Stimulated activated CD4-positive, alpha-beta T cell treated with anti-CD3 and anti-CD28 coated beads, Interleukin-15, amount 100 ng/mL, for 24 hours (primary cell): ENCODE measurements around the gene ERICH6B.

Experiments
- DNase-seq: peaks from one replicate; pipeline ENCODE4 v3.0.0-alpha.2; 2020

ERICH6B gene

DNA sequence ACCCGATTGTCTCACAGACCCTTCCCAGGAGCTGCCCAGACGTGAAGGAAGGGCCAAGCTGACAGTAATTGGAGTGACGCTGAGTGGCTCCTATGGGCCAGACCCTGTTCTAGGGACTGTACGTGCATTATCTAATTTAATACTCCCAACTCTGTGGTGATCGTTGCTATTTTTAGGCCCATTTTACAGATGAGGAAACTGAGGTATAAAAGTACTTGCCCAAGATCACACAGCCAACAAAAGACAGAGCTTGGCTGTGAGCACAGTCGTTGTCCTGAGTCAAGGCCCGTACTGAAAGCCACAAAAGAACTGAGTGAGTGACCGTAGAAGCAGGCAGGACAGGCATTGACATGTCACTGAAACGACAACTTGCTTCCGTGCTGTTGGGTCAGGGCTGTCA is 74.7 kb downstream of the ERICH6B start:
- DNase-seq: no peak

DNA sequence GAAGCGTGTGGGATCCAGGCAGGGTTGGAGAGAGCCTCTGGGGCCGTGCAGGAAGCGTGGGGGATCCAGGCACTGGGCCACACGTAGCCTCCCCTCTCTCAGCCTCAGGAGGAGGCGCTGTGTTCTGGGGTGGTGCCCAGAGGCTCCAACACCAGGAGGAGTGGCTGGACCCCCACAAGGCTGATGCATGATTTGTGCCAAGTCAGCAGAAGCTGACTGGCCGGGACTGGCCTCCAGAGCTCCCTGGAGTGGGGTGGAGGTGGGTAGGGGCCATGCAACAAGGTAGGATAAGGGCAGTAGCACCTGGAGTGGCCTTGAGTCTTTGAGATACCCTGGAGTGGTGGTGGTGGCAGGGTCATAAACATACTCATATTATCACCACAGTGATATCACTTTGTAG is 75.3 kb downstream of the ERICH6B start:
- DNase-seq: no peak

DNA sequence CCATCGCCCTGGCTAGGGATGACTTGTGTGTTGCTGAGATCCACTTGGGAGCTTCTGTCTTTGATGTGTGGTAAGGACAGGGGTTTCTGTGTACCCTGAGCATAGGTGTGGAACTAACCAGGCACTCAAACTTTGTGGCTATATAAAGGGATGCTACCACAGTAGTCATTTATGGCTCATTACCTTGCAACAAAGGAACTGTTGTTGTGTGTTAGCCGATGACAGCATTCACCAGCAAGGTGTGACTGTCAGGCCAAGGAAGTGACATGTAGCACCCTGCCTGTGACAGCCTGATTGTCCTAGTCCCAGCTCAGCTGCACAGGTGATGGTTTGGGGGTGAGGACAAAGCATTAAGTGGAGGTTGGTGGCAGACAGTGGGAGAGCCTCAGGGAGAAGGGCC is 77.2 kb downstream of the ERICH6B start:
- DNase-seq: no peak

GRCh38 chr13:45537516-45537915 is 78.0 kb downstream of the ERICH6B start:
- DNase-seq: no peak

GRCh38 chr13:45536224-45536623 is 79.3 kb downstream of the ERICH6B start:
- DNase-seq: no peak

DNA sequence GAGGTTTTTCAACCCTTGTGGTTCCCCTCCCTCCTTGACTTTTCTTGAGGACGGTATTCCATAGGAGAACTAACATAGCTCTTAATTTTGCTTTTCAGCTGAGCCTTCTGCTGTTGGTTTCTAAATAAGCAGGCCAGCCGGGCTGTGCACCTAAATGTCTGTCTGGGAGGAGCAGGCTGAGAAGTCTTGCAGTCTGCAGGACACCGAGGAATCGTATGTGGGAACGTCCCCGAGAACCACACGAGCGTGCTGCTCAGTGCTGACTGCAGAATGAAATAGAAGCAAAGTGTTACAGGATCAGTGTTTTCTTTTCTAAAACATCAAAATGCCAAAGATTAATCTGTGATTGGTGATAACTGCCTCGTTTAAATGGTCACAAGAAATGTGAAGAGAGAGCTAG is 80.9 kb downstream of the ERICH6B start:
- DNase-seq: no peak

DNA sequence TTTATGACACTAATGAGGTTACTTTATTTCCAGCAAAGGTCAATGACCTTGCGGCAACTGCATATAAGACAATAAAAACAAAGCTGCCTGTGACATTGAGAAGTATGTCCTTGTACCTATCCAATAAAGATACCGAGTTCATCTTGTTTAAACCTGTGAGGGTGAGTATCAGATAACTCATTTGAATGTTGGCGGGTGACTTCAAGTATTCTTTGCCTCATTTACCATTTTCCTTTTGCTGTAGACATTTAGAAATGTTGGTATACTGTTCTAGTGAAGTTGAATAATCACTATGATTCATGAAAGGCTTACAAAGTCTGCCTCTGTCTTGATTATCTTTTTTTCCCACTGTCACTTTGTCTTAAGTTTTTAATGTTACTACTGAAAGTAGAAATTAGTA is 85.8 kb downstream of the ERICH6B start:
- no peak for DNase-seq

DNA sequence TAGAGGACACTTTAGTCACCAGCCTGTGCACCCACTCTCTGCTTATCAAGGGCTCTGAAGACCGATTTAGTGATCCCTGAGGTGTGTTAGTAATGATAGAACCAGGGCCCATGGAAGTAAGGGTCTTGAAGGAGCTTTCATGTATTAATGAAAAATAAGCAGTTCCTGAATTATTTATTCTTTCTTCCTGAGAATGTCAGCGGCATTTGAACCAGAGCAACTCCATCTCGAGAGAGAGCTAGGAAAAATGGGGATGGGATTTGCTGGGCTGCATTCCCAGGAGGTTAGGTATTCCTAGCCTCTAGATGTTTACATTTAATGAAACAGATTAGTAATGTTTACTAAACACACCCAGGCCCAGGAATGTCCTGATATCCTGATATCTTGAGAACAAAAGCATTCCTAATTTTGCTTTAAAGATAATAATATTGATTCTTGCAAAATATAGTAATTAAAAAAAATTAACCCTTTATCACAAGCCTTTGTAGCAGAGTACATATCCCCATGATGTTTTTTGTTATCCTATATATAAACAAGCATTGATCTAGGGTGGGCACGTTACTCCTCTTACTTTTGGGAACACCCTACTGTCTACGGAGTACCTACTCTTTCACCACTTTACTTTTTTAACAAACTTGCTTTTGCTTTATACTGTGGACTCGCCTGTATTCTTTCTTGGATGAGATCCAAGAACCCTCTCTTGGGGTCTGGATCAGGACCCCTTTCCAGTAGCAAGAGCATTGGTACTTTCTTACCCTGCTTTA is 87.7 kb downstream of the ERICH6B start:
- DNase-seq: no peak

GRCh38 chr13:45522571-45522970 is 93.0 kb downstream of the ERICH6B start:
- DNase-seq: no peak

- DNase-seq: no peak
Observed at GRCh38 chr13:45521297-45521696, 94.2 kb downstream of the ERICH6B start.

DNA sequence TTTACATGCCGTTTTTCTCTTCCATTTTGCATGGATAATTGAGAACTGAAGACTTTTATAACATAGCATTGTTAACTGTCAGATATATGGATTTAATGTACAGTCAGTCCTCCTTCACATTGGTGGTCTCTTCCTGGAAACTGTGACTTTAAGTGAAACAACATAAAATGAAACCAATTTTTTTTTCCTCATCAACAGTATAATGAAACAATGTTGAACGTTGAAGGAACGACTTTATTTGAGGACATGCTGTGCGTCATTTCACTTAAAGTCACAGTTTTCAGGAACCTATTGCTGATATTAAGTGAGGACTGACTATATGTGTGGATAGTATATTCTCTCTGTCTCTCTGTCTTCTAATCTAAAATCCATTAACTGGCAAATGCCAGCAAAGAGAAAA is 96.0 kb downstream of the ERICH6B start:
- no peak for DNase-seq

GRCh38 chr13:45518525-45519245 is 96.9 kb downstream of the ERICH6B start:
- DNase-seq: no peak

DNA sequence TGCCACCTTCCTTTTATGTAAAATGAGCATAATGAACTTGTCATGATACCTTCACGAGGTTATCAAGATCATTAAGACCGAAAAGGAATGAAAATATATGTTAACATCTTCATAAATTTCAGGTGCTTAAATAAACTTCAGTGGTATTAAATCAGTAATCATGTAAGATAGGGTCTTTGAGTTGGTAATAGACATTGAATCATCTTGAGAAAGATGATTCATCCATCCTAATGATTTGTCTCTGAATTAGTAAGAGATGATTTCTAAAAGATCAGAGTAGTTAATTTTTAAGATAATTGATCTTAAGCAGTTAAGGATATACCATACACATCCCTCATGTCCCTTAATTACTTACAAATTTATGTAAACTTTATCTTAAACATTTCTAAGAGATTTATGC is 98.8 kb downstream of the ERICH6B start:
- DNase-seq: no peak

DNA sequence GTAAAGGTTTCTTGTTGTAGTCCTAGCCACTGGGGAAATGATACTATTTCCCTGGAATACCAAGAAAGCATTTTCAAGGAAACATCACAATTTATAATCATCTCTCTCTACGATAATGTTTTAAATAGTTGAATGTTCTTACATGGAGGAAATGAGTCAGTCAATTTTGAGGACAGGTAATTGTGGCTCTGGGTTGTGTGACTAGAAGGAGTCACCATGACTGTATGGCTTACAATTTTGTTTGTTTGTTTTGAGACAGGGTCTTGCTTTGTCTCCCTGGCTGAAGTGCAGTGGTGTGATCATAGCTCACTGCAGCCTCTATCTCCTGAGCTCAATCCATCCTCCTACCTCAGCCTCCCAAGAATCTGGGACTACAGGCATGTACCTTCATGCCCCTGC is 103.4 kb downstream of the ERICH6B start:
- DNase-seq: no peak

DNA sequence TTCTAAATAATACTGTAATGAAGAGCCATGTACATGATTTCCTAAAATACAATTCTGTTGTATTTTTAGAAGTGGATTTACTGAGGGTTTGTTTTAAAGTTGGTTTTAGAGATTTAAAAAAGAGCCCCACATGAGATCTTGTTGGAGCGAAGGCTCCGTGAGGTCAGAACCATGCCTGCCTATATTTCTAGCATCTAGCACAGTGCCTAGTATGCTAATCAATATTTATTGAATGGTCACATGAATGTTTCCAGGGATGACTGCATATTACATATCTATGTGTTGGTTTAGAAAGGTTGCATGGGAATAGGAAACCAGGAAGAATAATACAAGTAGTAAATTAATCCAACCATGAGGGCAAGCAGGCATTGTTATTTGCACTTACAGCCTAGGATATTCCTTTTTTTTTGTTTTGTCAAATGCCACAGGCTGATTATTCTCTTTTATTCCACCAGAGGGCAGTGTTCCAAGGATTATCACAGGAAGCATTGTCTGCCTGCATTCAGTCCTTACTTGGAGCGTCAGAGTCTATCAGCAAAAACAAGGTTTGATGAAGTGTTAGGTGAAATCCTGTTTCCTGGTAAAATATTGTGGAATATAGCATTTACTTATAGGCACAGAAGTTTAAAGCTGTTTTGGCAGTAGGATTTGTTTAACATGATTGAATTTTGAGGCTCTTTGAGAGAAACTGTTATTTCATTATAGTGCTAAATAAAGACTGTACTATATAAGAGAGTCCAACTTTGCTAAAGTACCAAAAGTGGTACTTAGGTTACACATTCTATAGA is 104.0 kb downstream of the ERICH6B start:
- no peak for DNase-seq

DNA sequence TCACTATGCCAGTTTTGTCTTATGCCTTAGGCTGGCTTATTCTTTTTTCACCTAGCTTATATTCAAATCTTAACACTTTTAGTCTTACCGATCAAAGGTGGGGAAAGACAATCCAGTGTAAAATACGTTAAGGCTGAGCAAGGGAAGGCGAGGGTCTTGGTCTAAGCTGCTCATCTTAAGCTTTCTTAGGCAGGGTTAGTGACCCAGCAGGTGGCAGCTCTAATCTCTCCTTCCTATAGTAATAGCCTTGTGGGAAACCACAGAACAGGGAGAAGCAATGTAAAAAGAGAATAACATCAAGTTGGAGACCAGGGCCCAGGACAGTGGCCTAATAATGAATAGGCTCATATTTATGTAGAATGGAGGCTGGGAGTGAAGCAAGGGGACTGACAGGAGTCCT is 104.9 kb downstream of the ERICH6B start:
- DNase-seq: no peak

GRCh38 chr13:45508776-45509175 is 106.8 kb downstream of the ERICH6B start:
- DNase-seq: no peak

- DNase-seq: no peak
Observed at GRCh38 chr13:45506811-45507210, 108.7 kb downstream of the ERICH6B start.

GRCh38 chr13:45503658-45504057 is 111.9 kb downstream of the ERICH6B start:
- no peak for DNase-seq

- no peak for DNase-seq
Observed at GRCh38 chr13:45501175-45501526, 114.4 kb downstream of the ERICH6B start.

- no peak for DNase-seq
Observed at GRCh38 chr13:45500492-45501174, 114.9 kb downstream of the ERICH6B start.

DNA sequence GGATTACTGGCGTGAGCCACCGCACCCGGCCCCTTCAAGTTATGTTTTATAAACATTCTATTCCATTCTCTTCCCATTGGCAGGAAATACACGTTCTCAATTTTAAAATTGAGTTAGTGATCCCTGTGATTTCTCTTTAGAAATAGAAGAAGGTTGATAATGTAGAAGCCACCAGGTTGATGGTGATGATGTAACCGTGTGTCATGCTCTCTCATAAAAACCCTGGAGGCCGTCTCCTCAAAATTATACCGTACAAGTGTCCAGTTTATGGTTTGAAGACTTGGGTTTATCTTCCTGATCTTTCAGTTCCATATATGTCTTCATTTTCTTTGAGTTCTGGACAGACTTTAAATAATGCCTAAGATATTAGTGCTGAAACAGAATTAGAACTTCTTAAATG is 118.6 kb downstream of the ERICH6B start:
- no peak for DNase-seq

DNA sequence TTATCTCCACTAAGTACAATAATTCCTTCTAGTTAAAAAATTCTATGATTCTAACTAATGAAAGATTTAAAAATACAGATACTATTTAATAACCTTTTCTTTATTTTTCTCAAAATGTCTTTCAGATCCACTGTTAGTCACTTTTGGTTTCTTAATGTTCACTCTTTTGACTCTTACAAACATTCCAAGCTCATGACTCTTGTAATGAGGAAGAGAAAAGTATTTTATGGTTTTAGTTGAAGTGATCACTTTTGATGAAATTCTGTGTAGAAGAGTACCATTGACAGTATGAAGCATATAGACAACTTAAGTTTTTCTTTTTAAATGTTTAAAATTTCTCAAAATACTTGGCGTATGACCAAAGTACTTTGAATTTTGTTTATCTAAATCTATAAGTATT is 123.0 kb downstream of the ERICH6B start:
- DNase-seq: no peak
